Measurements from ENCODE around the gene PLCL2.
A peak's percentile ranks its signal among the peaks of the same experiment; 100 is the strongest.

The PLCL2 gene

GRCh38 chr3:16844791-16845190 is 40.0 kb upstream of the PLCL2 start:
- Histone ChIP-seq H3K4me1 (ENCODE audit: control insufficient read depth, insufficient read depth, low read length) (peaks cover 13% of the 10 kb centered on the region), H3K9me3 (replicated peaks; ENCODE audit: low read length) (no peaks in the 10 kb centered on the region)

GRCh38 chr3:16846373-16847080 is 38.2 kb upstream of the PLCL2 start:
- H3K36me3 ChIP-seq (ENCODE audit: insufficient read depth, low read length), result no peaks in the 10 kb centered on the region

More at GRCh38 chr3:16844791-16845190, 40.0 kb upstream of the PLCL2 start:
- Histone ChIP-seq H3K4me2 (ENCODE audit: low read length) (no peak overlapping the region), H3K27me3 (ENCODE audit: control insufficient read depth, insufficient read depth, low read length) (no peaks in the 10 kb centered on the region), H3K36me3 (ENCODE audit: insufficient read depth, low read length) (no peaks in the 10 kb centered on the region), H3K9ac (ENCODE audit: low read depth, low read length) (no peak overlapping the region), H3K4me3 (ENCODE audit: low read length) (no peak overlapping the region)

GRCh38 chr3:16848007-16848406 is 36.7 kb upstream of the PLCL2 start:
- no peak overlapping the region for H3K4me2 ChIP-seq (ENCODE audit: low read length)
- H3K9ac ChIP-seq (ENCODE audit: low read depth, low read length), result no peak overlapping the region
- peaks cover 9% of the 10 kb centered on the region for H3K4me1 ChIP-seq (ENCODE audit: control insufficient read depth, insufficient read depth, low read length)

More at GRCh38 chr3:16846373-16847080, 38.2 kb upstream of the PLCL2 start:
- H3K27me3 ChIP-seq (ENCODE audit: control insufficient read depth, insufficient read depth, low read length), result no peaks in the 10 kb centered on the region
- H3K4me2 ChIP-seq (ENCODE audit: low read length), result no peak overlapping the region
- no peaks in the 10 kb centered on the region for H3K9me3 ChIP-seq (replicated peaks; ENCODE audit: low read length)
- H3K9ac ChIP-seq (ENCODE audit: low read depth, low read length), result no peak overlapping the region
- no peak overlapping the region for H3K4me3 ChIP-seq (ENCODE audit: low read length)
- peaks cover 13% of the 10 kb centered on the region for H3K4me1 ChIP-seq (ENCODE audit: control insufficient read depth, insufficient read depth, low read length)

GRCh38 chr3:16849229-16849628 is 35.5 kb upstream of the PLCL2 start:
- Histone ChIP-seq H3K36me3 (ENCODE audit: insufficient read depth, low read length) (no peaks in the 10 kb centered on the region), H3K9me3 (replicated peaks; ENCODE audit: low read length) (no peaks in the 10 kb centered on the region), H3K4me3 (ENCODE audit: low read length) (no peak overlapping the region), H3K4me2 (ENCODE audit: low read length) (peak overlapping the region; percentile 23), H3K9ac (ENCODE audit: low read depth, low read length) (no peak overlapping the region), H3K4me1 (ENCODE audit: control insufficient read depth, insufficient read depth, low read length) (peaks cover 9% of the 10 kb centered on the region), H3K27me3 (ENCODE audit: control insufficient read depth, insufficient read depth, low read length) (no peaks in the 10 kb centered on the region)

More at GRCh38 chr3:16848007-16848406, 36.7 kb upstream of the PLCL2 start:
- no peaks in the 10 kb centered on the region for H3K9me3 ChIP-seq (replicated peaks; ENCODE audit: low read length)
- no peaks in the 10 kb centered on the region for H3K27me3 ChIP-seq (ENCODE audit: control insufficient read depth, insufficient read depth, low read length)
- no peaks in the 10 kb centered on the region for H3K36me3 ChIP-seq (ENCODE audit: insufficient read depth, low read length)
- H3K4me3 ChIP-seq (ENCODE audit: low read length), result no peak overlapping the region

- Histone ChIP-seq H3K9ac (ENCODE audit: low read depth, low read length) (no peak overlapping the region), H3K36me3 (ENCODE audit: insufficient read depth, low read length) (no peaks in the 10 kb centered on the region), H3K4me3 (ENCODE audit: low read length) (no peak overlapping the region), H3K4me2 (ENCODE audit: low read length) (peak overlapping the region; percentile 23), H3K4me1 (ENCODE audit: control insufficient read depth, insufficient read depth, low read length) (peaks cover 9% of the 10 kb centered on the region), H3K9me3 (replicated peaks; ENCODE audit: low read length) (no peaks in the 10 kb centered on the region), H3K27me3 (ENCODE audit: control insufficient read depth, insufficient read depth, low read length) (no peaks in the 10 kb centered on the region)
These were observed 35.0 kb upstream of the PLCL2 start for GRCh38 chr3:16849795-16850194.

GRCh38 chr3:16855497-16855896 is 29.3 kb upstream of the PLCL2 start:
- Histone ChIP-seq H3K9me3 (replicated peaks; ENCODE audit: low read length) (no peaks in the 10 kb centered on the region), H3K4me1 (ENCODE audit: control insufficient read depth, insufficient read depth, low read length) (no peaks in the 10 kb centered on the region), H3K9ac (ENCODE audit: low read depth, low read length) (no peak overlapping the region), H3K27me3 (ENCODE audit: control insufficient read depth, insufficient read depth, low read length) (no peaks in the 10 kb centered on the region), H3K4me3 (ENCODE audit: low read length) (no peak overlapping the region), H3K4me2 (ENCODE audit: low read length) (no peak overlapping the region), H3K36me3 (ENCODE audit: insufficient read depth, low read length) (no peaks in the 10 kb centered on the region)

GRCh38 chr3:16860234-16860633 is 24.5 kb upstream of the PLCL2 start:
- H3K4me3 ChIP-seq (ENCODE audit: low read length), result no peak overlapping the region
- no peaks in the 10 kb centered on the region for H3K27me3 ChIP-seq (ENCODE audit: control insufficient read depth, insufficient read depth, low read length)
- no peak overlapping the region for H3K4me2 ChIP-seq (ENCODE audit: low read length)

GRCh38 chr3:16861432-16861831 is 23.3 kb upstream of the PLCL2 start:
- no peaks in the 10 kb centered on the region for H3K36me3 ChIP-seq (ENCODE audit: insufficient read depth, low read length)
- H3K27me3 ChIP-seq (ENCODE audit: control insufficient read depth, insufficient read depth, low read length), result no peaks in the 10 kb centered on the region
- peaks cover 25% of the 10 kb centered on the region for H3K4me1 ChIP-seq (ENCODE audit: control insufficient read depth, insufficient read depth, low read length)
- no peaks in the 10 kb centered on the region for H3K9me3 ChIP-seq (replicated peaks; ENCODE audit: low read length)
- no peak overlapping the region for H3K4me2 ChIP-seq (ENCODE audit: low read length)
- H3K4me3 ChIP-seq (ENCODE audit: low read length), result no peak overlapping the region
- H3K9ac ChIP-seq (ENCODE audit: low read depth, low read length), result no peak overlapping the region

More at GRCh38 chr3:16860234-16860633, 24.5 kb upstream of the PLCL2 start:
- Histone ChIP-seq H3K4me1 (ENCODE audit: control insufficient read depth, insufficient read depth, low read length) (peaks cover 13% of the 10 kb centered on the region), H3K9ac (ENCODE audit: low read depth, low read length) (no peak overlapping the region), H3K9me3 (replicated peaks; ENCODE audit: low read length) (no peaks in the 10 kb centered on the region), H3K36me3 (ENCODE audit: insufficient read depth, low read length) (no peaks in the 10 kb centered on the region)

GRCh38 chr3:16864610-16865313 is 20.0 kb upstream of the PLCL2 start:
- Histone ChIP-seq H3K27me3 (ENCODE audit: control insufficient read depth, insufficient read depth, low read length) (peaks cover 19% of the 10 kb centered on the region), H3K4me1 (ENCODE audit: control insufficient read depth, insufficient read depth, low read length) (peaks cover 31% of the 10 kb centered on the region), H3K4me2 (ENCODE audit: low read length) (peak overlapping the region; percentile 61), H3K4me3 (ENCODE audit: low read length) (no peak overlapping the region), H3K9ac (ENCODE audit: low read depth, low read length) (peak overlapping the region; percentile 22), H3K36me3 (ENCODE audit: insufficient read depth, low read length) (no peaks in the 10 kb centered on the region), H3K9me3 (replicated peaks; ENCODE audit: low read length) (no peaks in the 10 kb centered on the region)

- H3K27me3 ChIP-seq (ENCODE audit: control insufficient read depth, insufficient read depth, low read length), result peaks cover 19% of the 10 kb centered on the region
- no peaks in the 10 kb centered on the region for H3K36me3 ChIP-seq (ENCODE audit: insufficient read depth, low read length)
- H3K4me2 ChIP-seq (ENCODE audit: low read length), result peak overlapping the region; percentile 61
- H3K4me1 ChIP-seq (ENCODE audit: control insufficient read depth, insufficient read depth, low read length), result peaks cover 31% of the 10 kb centered on the region
- H3K9me3 ChIP-seq (replicated peaks; ENCODE audit: low read length), result no peaks in the 10 kb centered on the region
- H3K4me3 ChIP-seq (ENCODE audit: low read length), result no peak overlapping the region
- H3K9ac ChIP-seq (ENCODE audit: low read depth, low read length), result no peak overlapping the region
These were observed 19.4 kb upstream of the PLCL2 start for GRCh38 chr3:16865335-16865734.

- Histone ChIP-seq H3K4me2 (ENCODE audit: low read length) (no peak overlapping the region), H3K36me3 (ENCODE audit: insufficient read depth, low read length) (no peaks in the 10 kb centered on the region), H3K4me3 (ENCODE audit: low read length) (no peak overlapping the region), H3K9ac (ENCODE audit: low read depth, low read length) (no peak overlapping the region), H3K4me1 (ENCODE audit: control insufficient read depth, insufficient read depth, low read length) (peaks cover 31% of the 10 kb centered on the region), H3K9me3 (replicated peaks; ENCODE audit: low read length) (no peaks in the 10 kb centered on the region), H3K27me3 (ENCODE audit: control insufficient read depth, insufficient read depth, low read length) (peaks cover 19% of the 10 kb centered on the region)
These were observed 18.2 kb upstream of the PLCL2 start for GRCh38 chr3:16866571-16866970.
